NCI-H187 (cell line): ENCODE measurements around the gene COG8.

Source experiments
- DNase-seq, 2 experiments: peaks; one replicate each; lab custom pipeline; 2025; lab: John Stamatoyannopoulos, UW

COG8 gene

DNA sequence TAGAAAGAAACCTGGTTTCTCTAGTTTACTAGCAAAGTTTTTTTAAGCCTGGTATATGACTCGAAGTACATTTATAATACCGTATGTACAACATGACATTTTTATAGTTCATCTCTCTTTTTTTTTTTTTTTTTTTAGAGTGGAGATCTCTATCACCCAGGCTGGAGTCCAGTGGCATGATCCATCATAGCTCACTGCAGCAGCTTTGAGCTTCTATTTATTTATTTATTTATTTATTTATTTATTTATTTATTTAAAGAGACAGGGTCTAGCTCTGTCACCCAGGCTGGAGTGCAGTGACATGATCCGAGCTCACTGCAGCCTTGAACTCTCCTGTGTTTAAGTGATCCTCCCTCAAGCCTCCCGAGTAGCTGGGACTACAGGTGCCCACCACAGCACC lies 54.1 kb downstream of the COG8 start:
- no peak for DNase-seq

DNA sequence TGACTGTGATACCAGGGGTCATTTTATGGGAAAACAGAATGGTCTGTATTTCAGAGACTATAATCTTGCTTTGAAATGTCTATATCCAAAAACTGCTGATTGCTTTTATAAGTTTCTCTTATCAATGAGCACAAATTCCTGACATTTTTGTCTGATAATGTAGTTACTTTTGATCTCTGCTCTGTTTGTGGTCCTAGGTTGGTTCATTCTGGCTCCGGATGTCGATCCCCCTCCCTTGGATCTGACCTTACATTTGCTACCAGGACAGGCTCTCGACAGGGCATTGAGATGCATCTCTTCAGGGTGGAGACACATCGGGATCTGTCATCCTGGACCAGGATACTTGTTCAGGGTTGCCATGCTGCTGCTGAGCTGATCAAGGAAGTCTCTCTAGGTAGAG lies 55.5 kb downstream of the COG8 start:
- no peak for DNase-seq

DNA sequence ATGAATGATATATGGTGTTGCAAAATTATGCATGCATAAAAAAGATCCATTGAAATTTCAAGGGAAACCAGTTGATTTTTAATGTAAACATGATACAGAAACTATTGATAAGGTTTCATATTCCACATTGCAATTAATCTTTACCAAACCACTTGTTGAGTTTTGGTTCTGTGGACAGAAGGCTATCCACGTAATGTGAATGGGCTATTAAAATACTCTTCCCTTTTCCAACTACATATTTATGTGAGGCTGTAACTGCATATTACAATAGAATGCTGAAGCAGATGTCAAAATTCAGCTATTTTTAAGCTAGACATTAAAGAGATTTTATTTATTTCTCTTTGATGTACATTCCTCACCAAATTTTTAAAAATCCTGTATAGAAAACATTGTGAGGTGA lies 62.0 kb downstream of the COG8 start:
- no peak for DNase-seq
